HepG2 (cell line): ENCODE data around the gene ARIH2. TPM values are rescaled to one million over a fixed set of nuclear protein-coding genes. Genes with fewer than 3 reads are reported as not detected.

Source experiments
- CENPT ChIP-seq: sonication (generic); formaldehyde crosslinking; IDR thresholded peaks from 2 replicates; pipeline ENCODE4 v1.8.0; 2022; ENCODE audit warnings: low read depth, mild to moderate bottlenecking, moderate library complexity, missing genetic modification reagents
- EHMT2 ChIP-seq: fragments of 200-600 bp; sonication (generic); IDR thresholded peaks from 2 replicates; pipeline ENCODE4 v1.7.0; 2017; ENCODE audit warnings: antibody characterized with exemption, low read depth, low read length, borderline replicate concordance
- FOXK2 ChIP-seq: fragments of 450-650 bp; IDR thresholded peaks from 2 replicates; pipeline ENCODE4 v1.6.1; 2016
- HOXD1 ChIP-seq: sonication (generic); formaldehyde crosslinking; IDR thresholded peaks from 2 replicates; pipeline ENCODE4 v1.5.0; 2020; ENCODE audit warnings: missing genetic modification reagents
- KMT2B ChIP-seq: IDR thresholded peaks from 2 replicates; pipeline ENCODE4 v1.6.1; 2016; ENCODE audit warnings: missing genetic modification reagents, missing compliant biosample characterization
- NFIC ChIP-seq: IDR thresholded peaks from 2 replicates; pipeline ENCODE4 v1.6.1; 2012; ENCODE audit warnings: mild to moderate bottlenecking, low read length, inconsistent platforms
- NR3C1 ChIP-seq: sonication (generic); formaldehyde crosslinking; IDR thresholded peaks from 2 replicates; pipeline ENCODE4 v1.4.0; 2020; ENCODE audit warnings: missing genetic modification reagents
- PAWR ChIP-seq: sonication (generic); formaldehyde crosslinking; IDR thresholded peaks from 2 replicates; pipeline ENCODE4 v1.4.0; 2020; ENCODE audit warnings: missing genetic modification reagents, mild to moderate bottlenecking, borderline replicate concordance
- POLR2AphosphoS2 ChIP-seq: IDR thresholded peaks from 2 replicates; pipeline ENCODE4 v1.6.1; 2011; ENCODE audit warnings: low read depth, low read length, improper control_type of control experiment
- RARA ChIP-seq: IDR thresholded peaks from 2 replicates; pipeline ENCODE4 v1.6.1; 2016; ENCODE audit warnings: missing genetic modification reagents, missing compliant biosample characterization
- RBM22 ChIP-seq: fragments of 200-400 bp; formaldehyde crosslinking; optimal IDR thresholded peaks from 2 replicates; pipeline ENCODE3; 2017; ENCODE audit warnings: mild to moderate bottlenecking, low read length, moderate library complexity
- SAP130 ChIP-seq: IDR thresholded peaks from 2 replicates; pipeline ENCODE4 v1.6.1; 2016; ENCODE audit warnings: low read depth
- SIX1 ChIP-seq: sonication (generic); formaldehyde crosslinking; IDR thresholded peaks from 2 replicates; pipeline ENCODE4 v1.4.0; 2020; ENCODE audit warnings: missing genetic modification reagents, borderline replicate concordance
- SOX5 ChIP-seq: IDR thresholded peaks from 2 replicates; pipeline ENCODE4 v1.6.1; 2016; ENCODE audit warnings: borderline replicate concordance
- TRIM24 ChIP-seq: sonication (generic); formaldehyde crosslinking; IDR thresholded peaks from 2 replicates; pipeline ENCODE4 v1.8.0; 2022; ENCODE audit warnings: mild to moderate bottlenecking, missing genetic modification reagents
- ZBTB7B ChIP-seq: sonication (generic); formaldehyde crosslinking; IDR thresholded peaks from 2 replicates; pipeline ENCODE4 v1.4.0; 2020; ENCODE audit warnings: missing genetic modification reagents
- ZNF207 ChIP-seq: fragments of 450-650 bp; IDR thresholded peaks from 2 replicates; pipeline ENCODE4 v1.6.1; 2016; ENCODE audit warnings: antibody characterized with exemption, borderline replicate concordance
- ZNF317 ChIP-seq: sonication (generic); formaldehyde crosslinking; IDR thresholded peaks from 2 replicates; pipeline ENCODE4 v1.5.0; 2020; ENCODE audit warnings: mild to moderate bottlenecking, missing genetic modification reagents
- ZNF33A ChIP-seq: sonication (generic); formaldehyde crosslinking; IDR thresholded peaks from 2 replicates; pipeline ENCODE4 v1.5.1; 2020; ENCODE audit warnings: missing genetic modification reagents, mild to moderate bottlenecking, moderate library complexity, borderline replicate concordance
- ZNF549 ChIP-seq: sonication (generic); formaldehyde crosslinking; IDR thresholded peaks from 2 replicates; pipeline ENCODE4 v1.5.0; 2020; ENCODE audit warnings: missing genetic modification reagents
- ZNF552 ChIP-seq: sonication (generic); formaldehyde crosslinking; IDR thresholded peaks from 2 replicates; pipeline ENCODE4 v1.9.0; 2022; ENCODE audit warnings: missing genetic modification reagents, mild to moderate bottlenecking, borderline replicate concordance
- ZNF557 ChIP-seq: sonication (generic); formaldehyde crosslinking; IDR thresholded peaks from 2 replicates; pipeline ENCODE4 v1.4.0; 2020; ENCODE audit warnings: missing genetic modification reagents
- ZNF558 ChIP-seq: sonication (generic); formaldehyde crosslinking; IDR thresholded peaks from 2 replicates; pipeline ENCODE4 v1.9.0; 2022; ENCODE audit warnings: mild to moderate bottlenecking, missing genetic modification reagents, borderline replicate concordance
- ZNF567 ChIP-seq: sonication (generic); formaldehyde crosslinking; IDR thresholded peaks from 2 replicates; pipeline ENCODE4 v1.8.1; 2023; ENCODE audit warnings: mild to moderate bottlenecking, missing genetic modification reagents, borderline replicate concordance
- ZNF569 ChIP-seq: sonication (generic); formaldehyde crosslinking; IDR thresholded peaks from 2 replicates; pipeline ENCODE4 v1.5.0; 2020; ENCODE audit warnings: mild to moderate bottlenecking, missing genetic modification reagents, moderate library complexity, borderline replicate concordance
- ZNF878 ChIP-seq: sonication (generic); formaldehyde crosslinking; IDR thresholded peaks from 2 replicates; pipeline ENCODE4 v1.8.1; 2023; ENCODE audit warnings: mild to moderate bottlenecking, missing genetic modification reagents, moderate library complexity
- ZSCAN21 ChIP-seq: sonication (generic); formaldehyde crosslinking; IDR thresholded peaks from 2 replicates; pipeline ENCODE4 v1.8.0; 2022; ENCODE audit warnings: mild to moderate bottlenecking, missing genetic modification reagents, moderate library complexity, borderline replicate concordance
- polyA plus RNA-seq, 8 experiments: library from polyadenylated mRNA; depleted of rRNA in 3 of 8; stranded (reverse) in 7 of 8; unstranded in 1 of 8; fragments of >200 nt; fragmentation: Illumina TruSeq in 4 of 8; extraction: Trizol in 4 of 8; gene quantifications; 2 replicates each; pipeline versions ENCODE4 v1.2.1 to v1.2.3, GENCODE V29; 2011 to 2016; ENCODE audit warnings: low read depth in 4 of 8, missing spikeins in 1 of 8, mixed read lengths in 1 of 8; ENCODE audit not compliant: insufficient read depth in 1 of 8
- total RNA-seq, 5 experiments: library from RNA; depleted of rRNA; stranded (reverse); fragments of >200 nt; fragmentation: Illumina TruSeq; extraction: Trizol; gene quantifications; 2 replicates each; pipeline ENCODE4 v1.2.3, GENCODE V29; 2016; ENCODE audit warnings: low read depth in 1 of 5
- TF ChIP-seq, protein P1 (sequence below): IDR thresholded peaks from 2 replicates; pipeline ENCODE4 v1.6.1; 2012; ENCODE audit warnings: inconsistent platforms
- TF ChIP-seq, protein P2 (sequence below): sonication (generic); formaldehyde crosslinking; IDR thresholded peaks from 2 replicates; pipeline ENCODE4 v1.8.0; 2022; ENCODE audit warnings: missing genetic modification reagents, low read depth, mild to moderate bottlenecking, borderline replicate concordance
- TF ChIP-seq, protein P3 (sequence below): sonication (generic); formaldehyde crosslinking; IDR thresholded peaks from 2 replicates; pipeline ENCODE4 v1.8.1; 2023; ENCODE audit warnings: mild to moderate bottlenecking, missing genetic modification reagents
- TF ChIP-seq, protein P4 (sequence below): sonication (generic); formaldehyde crosslinking; IDR thresholded peaks from 2 replicates; pipeline ENCODE4 v1.4.0; 2020; ENCODE audit warnings: missing genetic modification reagents; ENCODE audit errors: not compliant biosample characterization

Gene ARIH2
- total and polyA plus RNA-seq, 2 of the 13 experiments (the other 11 are each of a cell fraction or from before 2014, with no cell fraction given) = 64.8 to 83.3 TPM

DNA sequence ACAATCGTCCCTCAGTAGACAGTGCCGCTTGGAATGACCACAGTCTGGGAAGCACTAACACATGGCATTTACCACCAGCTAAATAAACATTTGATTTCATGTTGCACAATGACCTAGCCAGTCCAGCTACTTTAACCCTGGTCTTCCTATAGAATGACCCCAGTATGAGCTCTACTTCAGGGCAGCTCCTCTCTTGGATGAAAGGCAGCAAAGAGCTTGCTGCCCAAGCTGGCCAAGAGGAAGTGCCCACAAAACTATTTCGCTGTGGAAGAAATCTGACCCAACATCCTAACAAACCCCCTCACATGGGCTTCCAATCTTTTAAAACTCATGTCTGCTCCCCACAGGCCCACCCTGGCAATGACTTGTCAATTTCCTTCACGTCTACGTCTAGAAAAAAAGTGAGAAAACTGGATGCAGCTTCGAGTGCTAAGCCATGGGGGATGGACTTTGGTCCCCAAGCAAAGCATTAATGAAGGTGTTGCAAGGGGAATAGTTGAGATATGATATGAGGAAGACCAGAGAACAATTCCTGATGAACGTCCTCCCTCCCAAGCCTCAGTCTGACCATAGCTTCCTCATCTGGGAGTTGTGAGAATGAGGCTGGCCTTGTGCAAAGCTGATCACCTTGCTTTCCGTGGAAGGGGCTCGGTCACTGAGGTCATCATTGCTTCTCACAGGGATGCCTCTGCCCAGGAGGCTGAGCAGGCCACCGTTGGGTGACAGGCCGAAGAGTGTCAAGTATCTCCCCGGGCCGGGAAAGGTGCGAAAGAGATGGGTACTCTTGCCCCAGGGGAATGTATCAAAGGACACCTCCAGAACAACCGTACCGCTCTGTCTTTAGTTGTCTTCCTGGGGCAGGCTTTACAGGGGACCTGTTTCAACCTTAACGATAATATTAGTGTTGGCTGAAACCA, 20.9 kb upstream of the ARIH2 start (continued):
- TF ChIP-seq SIX1 (CRISPR knock-in tag) (no peak), ZNF557 (no peak), ZBTB7B (CRISPR knock-in tag) (peak; percentile 26; the same call in 1 of the 2 replicates), RARA (CRISPR knock-in tag) (peak; percentile 80), EHMT2 (0 out of 2 replicates have a peak, but pooled peaks have one; percentile 20), ZSCAN21 (CRISPR knock-in tag) (no peak), ZNF569 (CRISPR knock-in tag) (no peak), POLR2AphosphoS2 (no peak), NFIC (no peak), SAP130 (CRISPR knock-in tag) (peak; percentile 87), ZNF207 (no peak), ZNF878 (CRISPR knock-in tag) (no peak), HOXD1 (CRISPR knock-in tag) (no peak), CENPT (no peak), FOXK2 (no peak), ZNF552 (CRISPR knock-in tag) (no peak), RBM22 (no peak), NR3C1 (CRISPR knock-in tag) (no peak), ZNF567 (CRISPR knock-in tag) (no peak), ZNF549 (CRISPR knock-in tag) (no peak), ZNF33A (no peak), TRIM24 (CRISPR knock-in tag) (no peak), ZNF317 (CRISPR knock-in tag) (no peak), PAWR (CRISPR knock-in tag) (no peak), ZNF558 (CRISPR knock-in tag) (no peak), KMT2B (0 out of 2 replicates have a peak, but pooled peaks have one; percentile 26), SOX5 (peak; percentile 34; the same call in 1 of the 2 replicates)
- TF ChIP-seq, protein P1, sequence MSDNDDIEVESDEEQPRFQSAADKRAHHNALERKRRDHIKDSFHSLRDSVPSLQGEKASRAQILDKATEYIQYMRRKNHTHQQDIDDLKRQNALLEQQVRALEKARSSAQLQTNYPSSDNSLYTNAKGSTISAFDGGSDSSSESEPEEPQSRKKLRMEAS = peak; percentile 69
- TF ChIP-seq, protein P2, sequence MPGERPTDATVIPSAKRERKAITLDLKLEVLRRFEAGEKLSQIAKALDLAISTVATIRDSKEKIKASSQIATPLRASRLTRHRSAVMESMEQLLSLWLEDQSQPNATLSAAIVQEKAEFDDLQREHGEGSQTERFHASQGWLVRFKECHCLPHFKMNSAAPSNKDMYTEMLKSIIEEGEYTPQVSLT = no peak
- TF ChIP-seq, protein P3, sequence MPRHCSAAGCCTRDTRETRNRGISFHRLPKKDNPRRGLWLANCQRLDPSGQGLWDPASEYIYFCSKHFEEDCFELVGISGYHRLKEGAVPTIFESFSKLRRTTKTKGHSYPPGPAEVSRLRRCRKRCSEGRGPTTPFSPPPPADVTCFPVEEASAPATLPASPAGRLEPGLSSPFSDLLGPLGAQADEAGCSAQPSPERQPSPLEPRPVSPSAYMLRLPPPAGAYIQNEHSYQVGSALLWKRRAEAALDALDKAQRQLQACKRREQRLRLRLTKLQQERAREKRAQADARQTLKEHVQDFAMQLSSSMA (CRISPR knock-in tag) = no peak
- TF ChIP-seq, protein P4, sequence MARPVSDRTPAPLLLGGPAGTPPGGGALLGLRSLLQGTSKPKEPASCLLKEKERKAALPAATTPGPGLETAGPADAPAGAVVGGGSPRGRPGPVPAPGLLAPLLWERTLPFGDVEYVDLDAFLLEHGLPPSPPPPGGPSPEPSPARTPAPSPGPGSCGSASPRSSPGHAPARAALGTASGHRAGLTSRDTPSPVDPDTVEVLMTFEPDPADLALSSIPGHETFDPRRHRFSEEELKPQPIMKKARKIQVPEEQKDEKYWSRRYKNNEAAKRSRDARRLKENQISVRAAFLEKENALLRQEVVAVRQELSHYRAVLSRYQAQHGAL (CRISPR knock-in tag) = no peak
